Activated naive CD4-positive, alpha-beta T cell treated with anti-CD3 and anti-CD28 coated beads, Interleukin-2, amount 50 U/mL, for 72 hours (primary cell): ENCODE data around the gene GFRA4. TPM values are rescaled to one million over a fixed set of nuclear protein-coding genes. Genes with fewer than 3 reads are reported as not detected.

ENCODE experiments used
- ATAC-seq, 2 donors: fragments of 150-1000 bp; cut with Tn5 transposase; 2 replicates each; pipeline ENCODE4 v1.10.0; 2021; ENCODE audit warnings: mild to moderate bottlenecking in 2 of 2, moderate library complexity in 2 of 2
- DNase-seq, 2 donors: peaks; one replicate each; pipeline ENCODE4 v3.0.0; 2021 to 2022; ENCODE audit warnings: low spot score in 2 of 2
- H3K27ac Mint-ChIP-seq, 2 donors: one replicate each; pipeline ENCODE4 v1.8.0; 2022; ENCODE audit warnings: mild to moderate bottlenecking in 2 of 2, mixed read lengths in 2 of 2
- H3K36me3 Mint-ChIP-seq, 2 donors: one replicate each; pipeline ENCODE4 v1.8.0; 2022; ENCODE audit warnings: mixed read lengths in 2 of 2
- H3K9me3 Mint-ChIP-seq, 2 donors: one replicate each; pipeline ENCODE4 v1.8.0; 2022; ENCODE audit warnings: mixed read lengths in 2 of 2
- total RNA-seq, 2 donors: library from RNA; stranded (reverse); gene quantifications; one replicate each; pipeline ENCODE4 v1.2.3, GENCODE V29; 2022

GFRA4 gene
- total RNA-seq, 2 donors from 2014 or later: not detected

- ATAC-seq (no peak), DNase-seq (no peak)
- Mint-ChIP-seq H3K36me3 (no peaks in the 10 kb centered on the region), H3K27ac (no peak overlapping the region), H3K9me3 (no peaks in the 10 kb centered on the region)
These were observed 659 bp upstream of the GFRA4 start for GRCh38 chr20:3663858-3664257.

DNA sequence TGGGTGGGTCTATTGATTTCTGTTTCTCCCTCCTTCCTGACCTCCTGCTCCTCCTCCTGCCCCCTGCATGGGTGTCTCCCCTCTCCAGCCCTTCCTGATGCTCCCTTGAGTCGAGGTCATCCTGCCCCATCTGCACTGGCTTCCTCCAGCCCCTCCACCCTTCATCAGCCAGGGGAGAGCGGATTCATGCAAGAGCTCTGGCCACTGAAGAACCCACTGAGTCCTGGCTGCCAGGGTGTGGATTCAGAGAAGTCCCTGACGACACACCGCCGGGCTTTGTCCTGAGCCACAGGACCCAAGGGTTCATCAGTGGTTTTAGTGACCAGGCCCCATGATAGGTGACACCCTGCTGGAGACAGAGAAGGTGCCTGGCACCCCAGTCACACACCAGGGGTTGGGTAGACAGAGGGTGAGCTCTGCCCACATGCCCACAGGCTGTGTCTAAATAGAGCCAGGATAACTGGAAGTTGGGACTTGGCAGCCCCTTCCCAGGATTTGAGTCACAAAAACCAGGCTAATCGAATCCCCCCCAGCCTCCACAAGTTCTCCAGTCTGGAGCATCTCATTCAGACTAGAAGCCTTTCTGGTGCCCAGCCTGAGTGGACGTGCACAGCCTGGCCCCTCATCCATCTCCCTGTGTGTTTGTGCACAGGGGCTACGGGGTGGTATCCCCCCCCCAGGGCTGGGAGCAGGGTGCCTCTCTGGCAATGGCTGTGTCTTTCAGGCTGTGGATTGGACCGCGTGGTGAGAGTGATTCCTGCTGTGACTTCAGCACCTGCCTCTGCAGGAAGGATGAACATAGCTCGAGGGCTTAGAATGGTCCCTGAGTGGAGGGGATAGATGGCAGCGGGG lies 1.2 kb downstream of the GFRA4 start:
- H3K9me3 Mint-ChIP-seq: no peaks in the 10 kb centered on the region
- DNase-seq (peak in 1 of 2 donors; percentile 38), ATAC-seq (no peak)
- H3K36me3 Mint-ChIP-seq: no peaks in the 10 kb centered on the region
- H3K27ac Mint-ChIP-seq: no peak overlapping the region

DNA sequence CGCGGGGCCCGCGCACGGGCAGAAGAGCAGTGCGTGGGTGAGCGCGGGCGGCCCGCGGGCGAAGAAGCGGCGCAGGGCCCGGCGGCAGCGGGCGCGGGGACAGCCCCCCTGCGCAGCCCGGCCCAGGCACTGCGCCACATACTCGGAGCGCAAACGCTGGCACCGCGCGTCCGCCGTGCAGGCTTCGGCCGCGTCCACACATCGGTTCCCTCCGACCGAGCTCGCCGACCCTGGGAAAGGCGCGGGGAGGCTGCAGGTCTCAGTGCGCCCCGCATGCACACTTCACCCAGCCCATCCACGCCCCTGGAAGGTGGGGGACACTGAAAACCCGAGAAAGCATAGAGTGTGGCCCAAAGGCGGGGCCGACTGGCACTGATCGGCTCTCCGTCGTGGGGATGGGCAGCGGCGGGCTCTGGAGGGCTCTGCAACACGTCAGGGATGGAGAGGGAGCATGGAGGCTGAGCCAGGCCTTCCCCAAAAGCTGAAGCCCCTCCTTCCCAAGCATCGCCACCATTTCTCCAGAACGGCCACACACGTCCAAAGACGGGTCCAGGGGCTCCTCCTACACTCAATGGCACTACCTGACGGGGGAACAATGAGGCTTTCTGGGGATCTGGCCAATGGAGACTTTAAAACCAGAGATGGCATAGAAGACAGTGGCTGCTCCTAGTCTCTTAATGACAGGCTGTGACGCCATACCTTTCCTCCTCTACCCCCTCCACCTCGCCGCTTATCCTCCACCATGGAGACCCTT lies 2.0 kb downstream of the GFRA4 start:
- no peak overlapping the region for H3K27ac Mint-ChIP-seq
- DNase-seq (peak in 1 of 2 donors; percentile 25), ATAC-seq (no peak)
- H3K9me3 Mint-ChIP-seq: no peaks in the 10 kb centered on the region
- no peaks in the 10 kb centered on the region for H3K36me3 Mint-ChIP-seq

- H3K9me3 Mint-ChIP-seq: no peaks in the 10 kb centered on the region
- no peaks in the 10 kb centered on the region for H3K36me3 Mint-ChIP-seq
- ATAC-seq (no peak), DNase-seq (peak in 1 of 2 donors; percentile 33)
- no peak overlapping the region for H3K27ac Mint-ChIP-seq
These were observed 2.7 kb downstream of the GFRA4 start for GRCh38 chr20:3660262-3661059.

- H3K27ac Mint-ChIP-seq: no peak overlapping the region
- H3K9me3 Mint-ChIP-seq: no peaks in the 10 kb centered on the region
- peak in 1 of 2 donors; percentile 51 for DNase-seq
- peaks cover 0 to 2% of the 10 kb centered on the region in 2 donors for H3K36me3 Mint-ChIP-seq
- ATAC-seq: no peak
These were observed 3.5 kb downstream of the GFRA4 start for GRCh38 chr20:3659492-3660261.

GRCh38 chr20:3658716-3659491 lies 4.3 kb downstream of the GFRA4 start:
- ATAC-seq: peak; percentile 60 to 88
- Mint-ChIP-seq H3K9me3 (no peaks in the 10 kb centered on the region), H3K27ac (no peak overlapping the region), H3K36me3 (peaks cover 0 to 4% of the 10 kb centered on the region in 2 donors)
- DNase-seq: peak in 1 of 2 donors; percentile 31

GRCh38 chr20:3658019-3658715 lies 5.0 kb downstream of the GFRA4 start:
- Mint-ChIP-seq H3K27ac (no peak overlapping the region), H3K36me3 (peaks cover 0 to 4% of the 10 kb centered on the region in 2 donors), H3K9me3 (no peaks in the 10 kb centered on the region)
- DNase-seq (no peak), ATAC-seq (no peak)

DNA sequence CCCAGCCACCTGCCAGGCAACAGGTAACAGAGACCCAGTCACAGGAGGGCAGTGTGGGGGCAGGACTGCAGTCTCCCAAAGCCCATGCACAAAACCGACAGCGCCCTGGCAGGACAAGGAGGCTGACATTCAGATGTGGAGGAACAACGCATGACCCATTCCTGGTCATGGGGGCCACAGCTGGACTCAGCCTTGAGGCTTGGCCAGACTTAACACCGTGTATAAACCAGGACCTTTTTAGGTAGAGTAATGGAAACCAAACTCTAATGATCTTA lies 8.1 kb downstream of the GFRA4 start:
- Mint-ChIP-seq H3K36me3 (peaks cover 0 to 8% of the 10 kb centered on the region in 2 donors), H3K9me3 (peaks cover 0 to 5% of the 10 kb centered on the region in 2 donors), H3K27ac (peak overlapping the region in 1 of 2 donors; percentile 55)
- no peak for DNase-seq
- ATAC-seq: no peak

- no peak for ATAC-seq
- H3K9me3 Mint-ChIP-seq: peaks cover 0 to 5% of the 10 kb centered on the region in 2 donors
- no peak for DNase-seq
- H3K36me3 Mint-ChIP-seq: peaks cover 0 to 8% of the 10 kb centered on the region in 2 donors
- H3K27ac Mint-ChIP-seq: peak overlapping the region in 1 of 2 donors; percentile 55
These were observed 8.7 kb downstream of the GFRA4 start for GRCh38 chr20:3654326-3655130.

DNA sequence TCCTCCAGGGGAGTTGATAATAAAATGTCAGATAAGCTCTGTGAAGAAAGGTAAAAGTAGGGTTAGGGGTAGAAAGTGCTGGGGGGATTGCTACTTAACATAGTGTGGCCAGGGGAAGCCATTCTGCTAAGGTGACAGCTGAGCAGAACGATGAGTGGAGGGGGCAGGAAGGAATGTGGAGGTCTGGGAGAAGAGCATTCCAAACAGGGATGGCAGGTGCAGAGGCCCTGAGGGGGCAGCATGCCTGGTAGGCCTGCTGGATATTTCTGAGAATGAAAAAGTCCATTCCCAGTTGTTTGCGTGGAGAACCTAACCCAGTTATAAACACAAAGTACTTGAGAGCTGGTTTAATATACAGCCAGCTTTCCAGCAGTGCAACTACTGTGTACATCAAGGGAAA lies 9.3 kb downstream of the GFRA4 start:
- Mint-ChIP-seq H3K9me3 (peaks cover 0 to 5% of the 10 kb centered on the region in 2 donors), H3K27ac (no peak overlapping the region), H3K36me3 (peaks cover 0 to 8% of the 10 kb centered on the region in 2 donors)
- DNase-seq (no peak), ATAC-seq (no peak)

DNA sequence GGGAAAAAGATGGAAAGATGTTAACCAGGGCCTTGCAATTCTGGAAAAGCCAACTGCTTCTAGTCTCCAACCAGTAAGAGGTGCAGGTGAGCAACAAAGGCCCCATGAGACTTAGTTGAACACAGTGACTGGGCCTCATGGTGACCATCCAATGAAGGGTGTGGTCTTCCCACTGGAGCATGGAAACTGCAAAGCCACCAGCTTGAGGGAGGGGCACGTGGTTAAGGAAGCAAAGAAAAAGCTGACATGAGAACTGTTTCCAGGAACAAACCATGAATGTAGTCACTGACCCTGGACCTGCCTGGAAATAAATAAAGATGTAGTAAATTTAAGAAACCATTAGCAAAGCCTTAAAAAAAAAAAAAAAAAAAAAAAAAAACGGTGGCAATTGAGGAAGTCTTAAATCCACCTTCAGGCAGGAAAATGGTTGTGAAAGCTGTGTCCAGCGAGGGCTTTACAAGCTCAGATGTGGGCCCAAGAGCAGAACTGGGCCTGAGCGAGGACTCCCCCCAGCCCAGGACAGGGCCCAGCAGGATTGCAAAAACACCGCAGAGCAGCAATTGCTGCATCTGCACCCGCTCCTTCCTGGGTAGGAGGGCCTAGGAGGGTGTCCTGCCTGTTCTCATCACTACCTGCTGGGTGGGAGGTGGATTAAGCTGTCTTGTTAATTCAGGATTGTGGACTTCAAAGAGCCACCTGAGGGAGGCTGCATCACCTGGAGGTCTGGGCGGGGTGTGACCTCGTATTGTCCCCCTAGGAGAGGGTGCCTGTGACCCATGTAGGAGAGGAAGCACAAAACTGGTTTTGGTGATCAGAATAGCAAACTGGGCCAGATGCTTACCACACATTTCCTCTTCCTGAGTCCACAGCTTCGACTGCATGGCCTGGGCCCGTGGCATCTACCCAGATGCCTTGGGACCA lies 10.3 kb downstream of the GFRA4 start:
- Mint-ChIP-seq H3K27ac (no peak overlapping the region), H3K9me3 (peaks cover 0 to 5% of the 10 kb centered on the region in 2 donors), H3K36me3 (peaks cover 0 to 8% of the 10 kb centered on the region in 2 donors)
- DNase-seq (no peak), ATAC-seq (no peak)

GRCh38 chr20:3652221-3652620 lies 11.0 kb downstream of the GFRA4 start:
- H3K36me3 Mint-ChIP-seq: peaks cover 0 to 8% of the 10 kb centered on the region in 2 donors
- H3K27ac Mint-ChIP-seq: no peak overlapping the region
- DNase-seq: no peak

DNA sequence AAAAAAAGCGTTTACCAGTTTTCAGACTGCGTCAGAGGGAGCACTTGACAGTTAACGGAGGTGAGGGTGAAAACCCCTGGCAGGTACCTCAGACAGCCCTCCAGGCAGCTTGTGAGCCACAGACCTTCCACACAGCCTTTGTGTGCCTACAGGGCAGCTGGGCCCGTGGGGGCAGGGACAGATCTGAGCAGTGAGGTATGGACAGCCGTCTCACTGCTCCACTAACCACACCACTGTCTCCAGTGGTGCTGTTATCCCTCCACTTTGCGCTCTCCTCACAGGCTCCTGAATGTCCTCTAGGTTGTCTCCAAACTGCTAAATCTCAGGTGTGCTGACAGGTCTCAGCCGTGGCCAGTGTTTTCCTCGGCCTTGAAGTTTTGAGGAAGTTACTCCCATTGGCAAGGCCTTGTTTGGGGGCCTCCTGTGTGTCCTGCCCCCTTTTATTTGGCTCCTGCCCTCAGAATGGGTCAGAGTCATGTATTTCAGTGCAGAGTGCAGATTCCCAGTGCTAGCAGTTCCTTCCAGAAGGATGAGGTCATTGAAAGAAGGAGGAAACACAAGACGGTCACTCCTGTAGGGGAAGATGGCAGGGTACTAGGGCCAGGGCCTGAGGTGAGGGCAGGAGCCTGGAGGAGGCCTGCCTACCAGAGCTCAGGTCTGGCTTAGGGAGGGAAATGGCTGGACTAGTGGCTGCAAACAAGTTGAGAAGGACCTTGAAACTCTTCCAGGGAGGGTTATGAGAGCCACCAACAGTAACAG lies 11.8 kb downstream of the GFRA4 start:
- no peak for ATAC-seq
- peaks cover 0 to 5% of the 10 kb centered on the region in 2 donors for H3K9me3 Mint-ChIP-seq
- H3K36me3 Mint-ChIP-seq: peaks cover 0 to 8% of the 10 kb centered on the region in 2 donors
- peak overlapping the region in 1 of 2 donors; percentile 60 for H3K27ac Mint-ChIP-seq
- no peak for DNase-seq

More at GRCh38 chr20:3652221-3652620, 11.0 kb downstream of the GFRA4 start:
- peaks cover 0 to 5% of the 10 kb centered on the region in 2 donors for H3K9me3 Mint-ChIP-seq
- ATAC-seq: no peak
